ENCODE results near the gene CHGA. TPM values are rescaled to one million over a fixed set of nuclear protein-coding genes. Genes with fewer than 3 reads are reported as not detected.

Gene CHGA
- total RNA-seq, 1 experiment from 2014 or later: not detected

- Histone ChIP-seq H3K9ac (ENCODE audit: low read length) (peak overlapping the region; percentile 12; the same call in 1 of the 2 replicates), H3K9me2 (ENCODE audit: insufficient read depth) (no peaks in the 10 kb centered on the region), H3K27me3 (ENCODE audit: insufficient read depth, low read length) (no peaks in the 10 kb centered on the region), H3K4me2 (ENCODE audit: low read length) (peak overlapping the region; percentile 57), H3K27ac (ENCODE audit: low read depth, low read length) (peak overlapping the region; percentile 57; the same call in 1 of the 2 replicates), H2AFZ (ENCODE audit: low read depth, low read length, poor library complexity, severe bottlenecking) (no peak overlapping the region), H3K79me2 (ENCODE audit: insufficient read depth, low read length) (no peaks in the 10 kb centered on the region), H3K36me3 (ENCODE audit: control insufficient read depth in 1 of 2, insufficient read depth in 2 of 2, low read length in 2 of 2) (no peaks in the 10 kb centered on the region; a peak in 1 of 4 replicates), H3K9me3 (ENCODE audit: control insufficient read depth in 1 of 2, insufficient read depth in 1 of 2, low read depth in 1 of 2, low read length in 2 of 2) (no peaks in the 10 kb centered on the region), H3K4me3 (replicated peaks in 1 of 2; ENCODE audit: low read depth in 1 of 2, low read length in 2 of 2) (no peak overlapping the region), H3K4me1 (ENCODE audit: control insufficient read depth in 1 of 2, insufficient read depth in 2 of 2, low read length in 2 of 2) (peaks cover 11 to 18% of the 10 kb centered on the region in 2 experiments), H4K20me1 (ENCODE audit: insufficient read depth) (no peaks in the 10 kb centered on the region)
- POLR2A ChIA-PET: no interaction called here
- intact Hi-C loops (cut with micrococcal nuclease): no loop called here
- no peak for TF ChIP-seq CTCF (IDR thresholded peaks at IDR 0.05 in 2 of 3, conservative IDR thresholded peaks at IDR 0.05 in 1 of 3; ENCODE audit: borderline replicate concordance in 1 of 3, insufficient read depth in 1 of 3, low read depth in 2 of 3, low read length in 2 of 3)
- TF ChIP-seq JUND (IDR thresholded peaks at IDR 0.05): no peak
- TF ChIP-seq ATF3 (IDR thresholded peaks at IDR 0.05): no peak
- peak; percentile 100 for TF ChIP-seq MAX (IDR thresholded peaks at IDR 0.05)
- no peak for TF ChIP-seq POLR2AphosphoS5 (IDR thresholded peaks at IDR 0.05; ENCODE audit: low read depth, low read length)
- peak; percentile 100 for TF ChIP-seq CBX3 (IDR thresholded peaks at IDR 0.05; ENCODE audit: low read depth)
- peak; percentile 13 for TF ChIP-seq YY1 (IDR thresholded peaks at IDR 0.05; ENCODE audit: extremely low read depth, insufficient replicate concordance, low read depth, low read length)
- TF ChIP-seq EZH2 (IDR thresholded peaks at IDR 0.05): no peak
- TF ChIP-seq ZNF274 (IDR thresholded peaks at IDR 0.05; ENCODE audit: low read depth, low read length): no peak
- no peak for TF ChIP-seq ZBTB33 (IDR thresholded peaks at IDR 0.05; ENCODE audit: extremely low read depth, insufficient replicate concordance, low read length)
- RAD21 ChIA-PET (ENCODE audit: low non-redundant PET in 1 of 2, low total read pairs in 2 of 2, uncharacterized antibody in 2 of 2, unreplicated experiment in 2 of 2): interaction anchor here in 1 of 2 experiments (1.2 kb wide), 1 partner anchor 273 kb away, joined by 3 read pairs; no protein-coding TSS in a partner anchor
- CTCF ChIA-PET: interaction anchor here (1.0 to 1.4 kb wide), 2 partner anchors 65 to 170 kb away, joined by 3 read pairs; no protein-coding TSS in a partner anchor
- DNase-seq (ENCODE audit: low read depth, low spot score) (peak; percentile 51), ATAC-seq (peak; percentile 81)
- no TSS peak for BruUV-seq (replicated peaks)
Measured at GRCh38 chr14:92945959-92946846, 23.3 kb downstream of the CHGA start.

Data from HCT116 (cell line).